Measurements from ENCODE around the gene KANK3. TPM values are rescaled to one million over a fixed set of nuclear protein-coding genes. Genes with fewer than 3 reads are reported as not detected.
A peak's percentile ranks its signal among the peaks of the same experiment; 100 is the strongest.

Gene KANK3
- total and polyA plus RNA-seq, 10 of the 15 experiments (the other 5 are each of a cell fraction or from before 2014, with no cell fraction given), result 0.03 to 0.93 (median 0.22) TPM; not detected in 1

- TF ChIP-seq E2F8 (IDR thresholded peaks at IDR 0.05; ENCODE audit: low read depth, partially characterized antibody) (peak; percentile 83), BRCA1 (IDR thresholded peaks at IDR 0.05; ENCODE audit: low read depth, low read length) (peak; percentile 62; the same call in 1 of the 2 replicates), ESRRA (IDR thresholded peaks at IDR 0.05; ENCODE audit: low read length) (no peak), CHD4 (IDR thresholded peaks at IDR 0.05) (no peak), ZNF217 (IDR thresholded peaks at IDR 0.05) (peak; percentile 68), SKIL (IDR thresholded peaks at IDR 0.05; ENCODE audit: low read depth, poor library complexity, severe bottlenecking) (peak; percentile 94)
Observed at GRCh38 chr19:8389891-8390616, 47.0 kb upstream of the KANK3 start, which contains the start of gene RAB11B (continued).

GRCh38 chr19:8388612-8388958 is 45.5 kb upstream of the KANK3 start:
- Histone ChIP-seq H3K4me1 (ENCODE audit: control insufficient read depth, insufficient read depth, low read length) (peaks cover 11% of the 10 kb centered on the region), H3K79me2 (ENCODE audit: control insufficient read depth, insufficient read depth, low read length) (peaks cover 22% of the 10 kb centered on the region), H3K4me3 (no peak overlapping the region), H2AFZ (ENCODE audit: control insufficient read depth, low read depth, low read length) (no peak overlapping the region), H4K20me1 (ENCODE audit: control insufficient read depth, insufficient read depth) (peaks cover 5% of the 10 kb centered on the region), H3K4me2 (ENCODE audit: control insufficient read depth, insufficient read depth) (no peak overlapping the region), H3K36me3 (ENCODE audit: control insufficient read depth in 2 of 2, insufficient read depth in 2 of 2, low read length in 1 of 2) (no peaks in the 10 kb centered on the region), H3K9me3 (replicated peaks; ENCODE audit: control insufficient read depth, insufficient read depth, low read length) (no peaks in the 10 kb centered on the region; the same call in 2 of the 3 replicates), H3K9ac (ENCODE audit: control insufficient read depth, insufficient read depth, low read length) (no peak overlapping the region), H3K27ac (ENCODE audit: control insufficient read depth, insufficient read depth) (no peak overlapping the region), H3K27me3 (replicated peaks in 1 of 2; ENCODE audit: control insufficient read depth in 2 of 2, insufficient read depth in 2 of 2, low read length in 1 of 2) (no peaks in the 10 kb centered on the region)
- CTCF ChIA-PET, result no interaction called here
- in situ Hi-C loops (cut with MboI) (no loop called here), intact Hi-C loops (cut with micrococcal nuclease; ENCODE audit: unreplicated experiment) (no loop called here)
- POLR2A ChIA-PET, result interaction anchor here (0.6 kb wide), 1 partner anchor 11 kb away, joined by 4 read pairs; no protein-coding TSS in a partner anchor
- no peak for FAIRE-seq
- RAD21 ChIA-PET (ENCODE audit: unreplicated experiment), result interaction anchor here (0.7 kb wide), 1 partner anchor 1653 kb away, joined by 3 read pairs; no protein-coding TSS in a partner anchor
- no peak for ATAC-seq
- 98% methylated on average over 2 of the region's 2 CpGs for WGBS (ENCODE audit: insufficient coverage, insufficient replicate concordance, low lambda C conversion rate, missing lambda C conversion rate)
- SMC1A ChIA-PET (ENCODE audit: uncharacterized antibody, unreplicated experiment), result no interaction called here
- no TSS peak for BruUV-seq (replicated peaks)
- no peak for DNase-seq (ENCODE audit: low read depth, low spot score)
- TF ChIP-seq SMAD1 (IDR thresholded peaks at IDR 0.05; ENCODE audit: low read depth, partially characterized antibody) (no peak), PKNOX1 (IDR thresholded peaks at IDR 0.05) (no peak), CHD4 (IDR thresholded peaks at IDR 0.05) (no peak), TAF1 (IDR thresholded peaks at IDR 0.05; ENCODE audit: borderline replicate concordance, low read depth, low read length) (no peak), ZZZ3 (IDR thresholded peaks at IDR 0.05; ENCODE audit: control insufficient read depth, insufficient read length, low read depth) (no peak), JUNB (IDR thresholded peaks at IDR 0.05) (no peak), ZNF592 (IDR thresholded peaks at IDR 0.05) (no peak)

All from GM12878 (cell line).